Ascending aorta (tissue), 2 donors: ENCODE data around the gene GAREM2. TPM values are rescaled to one million over a fixed set of nuclear protein-coding genes. Genes with fewer than 3 reads are reported as not detected.

Experiments used
- DNase-seq, 2 donors: peaks; one replicate each; pipeline ENCODE4 v3.0.0-alpha.2; 2019; ENCODE audit warnings: low spot score in 2 of 2
- H3K27ac ChIP-seq, 2 donors: fragments of 200-600 bp; sonication (generic); one replicate each; pipeline ENCODE4 v1.5.1; 2016 to 2017; ENCODE audit warnings: mild to moderate bottlenecking in 1 of 2
- H3K27me3 ChIP-seq: fragments of 200-600 bp; sonication (generic); one replicate; pipeline ENCODE4 v1.5.1; 2017
- H3K36me3 ChIP-seq, 2 donors: fragments of 200-600 bp; sonication (generic); one replicate each; pipeline ENCODE4 v1.5.1; 2016
- H3K4me1 ChIP-seq, 2 donors: fragments of 200-600 bp; sonication (generic); one replicate each; pipeline ENCODE4 v1.5.1; 2016 to 2017; ENCODE audit warnings: mild to moderate bottlenecking in 1 of 2
- H3K4me3 ChIP-seq, 2 donors: fragments of 200-600 bp; sonication (generic); one replicate each; pipeline ENCODE4 v1.5.1; 2016 to 2017; ENCODE audit warnings: mild to moderate bottlenecking in 1 of 2
- H3K9me3 ChIP-seq, 2 donors: fragments of 200-600 bp; sonication (generic); one replicate each; pipeline ENCODE4 v1.5.1; 2016
- intact Hi-C: fragments of 100-400 bp; cut with DNase I; formaldehyde crosslinking; loops from one replicate; pipeline ENCODE4 v1.15.1; 2023
- total RNA-seq: library from RNA; depleted of rRNA; stranded (reverse); fragments of >200 nt; gene quantifications from one replicate; pipeline ENCODE4 v1.1.0, GENCODE V29; 2016
- TF ChIP-seq, protein P1 (sequence below), 3 experiments: fragments of 200-600 bp in 2 of 3; fragments of 450-650 bp in 1 of 3; sonication (generic) in 2 of 3; IDR thresholded peaks; one replicate each; pipeline ENCODE4 v1.5.1; 2016 to 2019; ENCODE audit warnings: antibody characterized with exemption in 3 of 3, mild to moderate bottlenecking in 1 of 3, moderate library complexity in 1 of 3

Gene GAREM2
- total RNA-seq, 1 donor from 2014 or later = 2.1 TPM

DNA sequence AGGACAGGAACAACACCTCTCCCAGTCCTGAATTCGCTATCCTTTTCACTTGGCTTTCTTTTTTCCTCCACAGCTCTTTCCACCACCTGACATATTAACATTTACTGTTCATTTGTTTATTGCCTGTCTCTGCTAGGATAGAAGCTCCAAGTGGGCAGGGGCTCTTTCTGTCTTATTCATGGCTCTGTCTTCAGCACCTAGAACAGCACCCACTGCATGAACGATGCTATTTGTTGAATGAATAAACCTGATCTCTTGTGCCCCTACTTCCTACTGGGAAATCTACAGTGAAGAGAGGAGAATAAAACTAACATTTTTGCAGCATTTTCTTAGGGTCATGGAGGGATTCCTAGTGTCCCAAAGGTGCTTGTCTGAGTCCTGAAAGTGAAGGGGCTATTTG lies 24.4 kb upstream of the GAREM2 start:
- TF ChIP-seq, protein P1, sequence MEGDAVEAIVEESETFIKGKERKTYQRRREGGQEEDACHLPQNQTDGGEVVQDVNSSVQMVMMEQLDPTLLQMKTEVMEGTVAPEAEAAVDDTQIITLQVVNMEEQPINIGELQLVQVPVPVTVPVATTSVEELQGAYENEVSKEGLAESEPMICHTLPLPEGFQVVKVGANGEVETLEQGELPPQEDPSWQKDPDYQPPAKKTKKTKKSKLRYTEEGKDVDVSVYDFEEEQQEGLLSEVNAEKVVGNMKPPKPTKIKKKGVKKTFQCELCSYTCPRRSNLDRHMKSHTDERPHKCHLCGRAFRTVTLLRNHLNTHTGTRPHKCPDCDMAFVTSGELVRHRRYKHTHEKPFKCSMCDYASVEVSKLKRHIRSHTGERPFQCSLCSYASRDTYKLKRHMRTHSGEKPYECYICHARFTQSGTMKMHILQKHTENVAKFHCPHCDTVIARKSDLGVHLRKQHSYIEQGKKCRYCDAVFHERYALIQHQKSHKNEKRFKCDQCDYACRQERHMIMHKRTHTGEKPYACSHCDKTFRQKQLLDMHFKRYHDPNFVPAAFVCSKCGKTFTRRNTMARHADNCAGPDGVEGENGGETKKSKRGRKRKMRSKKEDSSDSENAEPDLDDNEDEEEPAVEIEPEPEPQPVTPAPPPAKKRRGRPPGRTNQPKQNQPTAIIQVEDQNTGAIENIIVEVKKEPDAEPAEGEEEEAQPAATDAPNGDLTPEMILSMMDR (IDR thresholded peaks at IDR 0.05) = no peak
- intact Hi-C loops = loop anchor here (10.0 kb wide), 1 partner anchor 294 kb away; no protein-coding TSS in a partner anchor
- no peaks in the 10 kb centered on the region for H3K36me3 ChIP-seq

DNA sequence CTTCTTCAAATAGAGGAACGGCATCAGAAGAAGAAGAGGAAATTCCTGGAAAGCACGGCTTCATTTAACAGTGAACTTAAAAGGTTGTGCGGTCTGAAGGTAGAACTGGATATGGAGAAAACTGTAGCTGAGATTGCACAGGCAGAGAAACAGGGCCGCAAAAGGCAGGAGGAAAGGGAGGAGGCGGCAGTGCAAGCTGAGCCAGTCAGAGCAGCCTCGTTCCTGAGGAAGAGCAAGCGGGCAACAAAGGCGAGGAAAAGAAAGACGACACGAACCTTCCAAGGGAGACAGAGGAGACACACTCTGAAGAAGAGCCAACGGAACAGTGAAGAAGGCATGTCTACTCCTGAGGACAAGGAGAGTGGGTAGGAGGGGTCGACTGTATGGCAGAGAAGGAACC lies 22.6 kb upstream of the GAREM2 start:
- DNase-seq = no peak
- Histone ChIP-seq H3K9me3 (peaks cover 0 to 15% of the 10 kb centered on the region in 2 donors), H3K27ac (no peak overlapping the region), H3K27me3 (no peaks in the 10 kb centered on the region), H3K4me1 (no peaks in the 10 kb centered on the region), H3K4me3 (no peak overlapping the region), H3K36me3 (no peaks in the 10 kb centered on the region)
- TF ChIP-seq, protein P1 (IDR thresholded peaks at IDR 0.05) = no peak
- intact Hi-C loops = no loop called here

More for the DNA sequence above, 24.4 kb upstream of the GAREM2 start:
- DNase-seq = no peak
- Histone ChIP-seq H3K4me1 (no peaks in the 10 kb centered on the region), H3K27me3 (no peaks in the 10 kb centered on the region), H3K9me3 (peaks cover 0 to 4% of the 10 kb centered on the region in 2 donors), H3K27ac (no peak overlapping the region), H3K4me3 (no peak overlapping the region)

DNA sequence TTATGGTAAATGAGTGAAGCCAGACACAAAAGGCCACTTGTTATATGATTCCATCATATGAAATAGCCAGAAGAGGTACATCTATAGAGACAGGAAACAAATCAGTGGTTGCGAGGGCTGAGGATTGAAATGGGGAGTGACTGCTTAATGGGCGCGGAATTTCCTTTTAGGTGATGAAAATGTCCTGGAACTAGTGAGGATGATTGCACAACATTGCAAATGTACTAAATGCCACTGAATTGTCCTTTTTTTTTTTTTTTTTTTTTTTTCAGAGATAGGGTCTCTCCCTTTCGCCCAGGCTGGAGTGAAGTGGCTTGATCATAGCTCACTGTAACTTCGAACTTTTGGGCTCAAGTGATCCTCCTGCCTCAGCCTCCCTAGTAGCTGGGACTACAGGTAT lies 15.3 kb upstream of the GAREM2 start:
- H3K36me3 ChIP-seq = no peaks in the 10 kb centered on the region
- TF ChIP-seq, protein P1 (IDR thresholded peaks at IDR 0.05) = no peak
- intact Hi-C loops = no loop called here
- H3K27me3 ChIP-seq = no peaks in the 10 kb centered on the region
- no peak overlapping the region for H3K4me3 ChIP-seq
- DNase-seq = no peak
- no peak overlapping the region for H3K27ac ChIP-seq
- H3K4me1 ChIP-seq = no peaks in the 10 kb centered on the region
- peaks cover 0 to 15% of the 10 kb centered on the region in 2 donors for H3K9me3 ChIP-seq

- Histone ChIP-seq H3K4me1 (no peaks in the 10 kb centered on the region), H3K36me3 (no peaks in the 10 kb centered on the region), H3K9me3 (no peaks in the 10 kb centered on the region), H3K27ac (no peak overlapping the region), H3K4me3 (no peak overlapping the region), H3K27me3 (no peaks in the 10 kb centered on the region)
- TF ChIP-seq, protein P1 (IDR thresholded peaks at IDR 0.05) = no peak
- no peak for DNase-seq
- intact Hi-C loops = no loop called here
Measured at GRCh38 chr2:26161926-26162325, 11.0 kb upstream of the GAREM2 start.

DNA sequence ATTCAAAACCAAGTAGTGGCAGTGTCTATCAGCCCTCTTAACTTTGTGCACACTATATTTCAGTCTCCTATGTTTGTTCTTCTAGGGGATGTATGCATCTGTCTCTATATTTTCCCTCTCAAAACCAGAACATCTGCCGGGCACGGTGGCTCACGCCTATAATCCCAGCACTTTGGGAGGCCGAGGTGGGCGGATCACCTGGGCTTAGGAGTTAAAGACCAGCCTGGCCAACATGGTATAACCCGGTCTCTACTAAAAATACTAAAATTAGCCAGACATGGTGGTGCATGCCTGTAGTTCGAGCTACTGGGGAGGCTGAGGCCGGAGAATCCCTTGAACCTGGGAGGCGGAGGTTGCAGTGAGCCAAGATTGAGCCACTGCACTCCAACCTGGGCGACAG lies 9.9 kb upstream of the GAREM2 start:
- Histone ChIP-seq H3K4me3 (no peak overlapping the region), H3K9me3 (no peaks in the 10 kb centered on the region), H3K27ac (no peak overlapping the region), H3K4me1 (no peaks in the 10 kb centered on the region), H3K27me3 (no peaks in the 10 kb centered on the region), H3K36me3 (no peaks in the 10 kb centered on the region)
- no peak for DNase-seq
- TF ChIP-seq, protein P1 (IDR thresholded peaks at IDR 0.05) = no peak
- intact Hi-C loops = no loop called here

DNA sequence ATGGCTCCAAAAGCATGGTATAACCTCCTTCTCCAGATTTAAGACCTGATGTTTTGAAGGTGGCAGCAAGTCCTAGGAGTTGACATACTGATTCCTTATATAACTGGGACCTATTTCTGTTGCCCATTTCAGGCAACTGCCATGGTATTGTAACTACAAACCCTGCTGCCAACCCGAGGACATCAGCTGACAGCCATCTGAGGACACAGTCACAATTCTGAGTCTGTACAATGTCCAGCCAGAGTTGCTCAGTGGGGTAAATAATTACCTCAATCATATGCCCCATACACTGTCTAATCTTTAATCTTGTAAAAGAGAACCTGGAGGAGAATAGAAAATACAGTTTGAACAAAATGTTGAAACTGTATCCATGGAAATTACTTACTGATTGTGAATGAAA lies 8.7 kb upstream of the GAREM2 start:
- Histone ChIP-seq H3K27ac (no peak overlapping the region), H3K4me3 (no peak overlapping the region), H3K4me1 (no peaks in the 10 kb centered on the region), H3K9me3 (no peaks in the 10 kb centered on the region), H3K36me3 (no peaks in the 10 kb centered on the region), H3K27me3 (no peaks in the 10 kb centered on the region)
- no peak for DNase-seq
- TF ChIP-seq, protein P1 (IDR thresholded peaks at IDR 0.05) = no peak
- intact Hi-C loops = no loop called here
